ENCODE measurements around the gene CST11. TPM values are rescaled to one million over a fixed set of nuclear protein-coding genes. Genes with fewer than 3 reads are reported as not detected.

CST11 gene
- total and polyA plus RNA-seq, 10 of the 15 experiments (the other 5 are each of a cell fraction or from before 2014, with no cell fraction given) = 0.33 TPM; not detected in 9

DNA sequence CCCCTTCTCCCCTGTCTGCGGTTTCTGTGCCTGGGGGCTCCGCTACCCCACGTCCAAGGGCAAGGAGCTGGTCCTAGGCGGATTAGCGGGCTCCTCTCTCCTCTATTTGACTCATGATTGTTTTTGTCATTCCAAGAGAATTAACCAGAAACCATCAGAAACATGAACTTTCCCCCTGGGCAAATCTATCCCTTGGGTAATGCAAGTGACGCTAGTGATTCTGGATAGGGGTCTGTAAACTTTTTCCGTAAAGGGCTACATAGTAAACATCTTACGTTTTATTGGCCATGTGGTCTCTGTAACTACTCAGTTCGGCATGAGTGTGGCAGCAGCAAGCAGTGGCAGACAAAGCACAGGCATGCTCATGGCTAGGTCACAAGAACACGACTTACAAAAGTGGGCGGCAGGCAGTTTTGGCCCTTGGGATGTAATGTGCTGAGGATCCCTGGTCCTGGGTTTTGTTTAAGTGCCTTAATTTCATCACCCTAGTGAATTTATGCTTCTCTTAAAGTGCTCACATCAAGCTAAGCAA, 654 bp downstream of the CST11 start (continued):
- TF ChIP-seq, protein P1, sequence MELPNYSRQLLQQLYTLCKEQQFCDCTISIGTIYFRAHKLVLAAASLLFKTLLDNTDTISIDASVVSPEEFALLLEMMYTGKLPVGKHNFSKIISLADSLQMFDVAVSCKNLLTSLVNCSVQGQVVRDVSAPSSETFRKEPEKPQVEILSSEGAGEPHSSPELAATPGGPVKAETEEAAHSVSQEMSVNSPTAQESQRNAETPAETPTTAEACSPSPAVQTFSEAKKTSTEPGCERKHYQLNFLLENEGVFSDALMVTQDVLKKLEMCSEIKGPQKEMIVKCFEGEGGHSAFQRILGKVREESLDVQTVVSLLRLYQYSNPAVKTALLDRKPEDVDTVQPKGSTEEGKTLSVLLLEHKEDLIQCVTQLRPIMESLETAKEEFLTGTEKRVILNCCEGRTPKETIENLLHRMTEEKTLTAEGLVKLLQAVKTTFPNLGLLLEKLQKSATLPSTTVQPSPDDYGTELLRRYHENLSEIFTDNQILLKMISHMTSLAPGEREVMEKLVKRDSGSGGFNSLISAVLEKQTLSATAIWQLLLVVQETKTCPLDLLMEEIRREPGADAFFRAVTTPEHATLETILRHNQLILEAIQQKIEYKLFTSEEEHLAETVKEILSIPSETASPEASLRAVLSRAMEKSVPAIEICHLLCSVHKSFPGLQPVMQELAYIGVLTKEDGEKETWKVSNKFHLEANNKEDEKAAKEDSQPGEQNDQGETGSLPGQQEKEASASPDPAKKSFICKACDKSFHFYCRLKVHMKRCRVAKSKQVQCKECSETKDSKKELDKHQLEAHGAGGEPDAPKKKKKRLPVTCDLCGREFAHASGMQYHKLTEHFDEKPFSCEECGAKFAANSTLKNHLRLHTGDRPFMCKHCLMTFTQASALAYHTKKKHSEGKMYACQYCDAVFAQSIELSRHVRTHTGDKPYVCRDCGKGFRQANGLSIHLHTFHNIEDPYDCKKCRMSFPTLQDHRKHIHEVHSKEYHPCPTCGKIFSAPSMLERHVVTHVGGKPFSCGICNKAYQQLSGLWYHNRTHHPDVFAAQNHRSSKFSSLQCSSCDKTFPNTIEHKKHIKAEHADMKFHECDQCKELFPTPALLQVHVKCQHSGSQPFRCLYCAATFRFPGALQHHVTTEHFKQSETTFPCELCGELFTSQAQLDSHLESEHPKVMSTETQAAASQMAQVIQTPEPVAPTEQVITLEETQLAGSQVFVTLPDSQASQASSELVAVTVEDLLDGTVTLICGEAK (IDR thresholded peaks at IDR 0.05; ENCODE audit: borderline replicate concordance) = no peak
- no peak for TF ChIP-seq NR2C2 (IDR thresholded peaks at IDR 0.05; ENCODE audit: borderline replicate concordance, control insufficient read depth, insufficient read length, low read depth)
- TF ChIP-seq STAT3 (IDR thresholded peaks at IDR 0.05; ENCODE audit: low read depth, low read length) = no peak
- TF ChIP-seq JUND (IDR thresholded peaks at IDR 0.05; ENCODE audit: low read depth, low read length) = no peak
- TF ChIP-seq GABPA (IDR thresholded peaks at IDR 0.05; ENCODE audit: low read depth) = no peak
- no peak for TF ChIP-seq RB1 (IDR thresholded peaks at IDR 0.05; ENCODE audit: borderline replicate concordance)
- no peak for TF ChIP-seq ETV6 (conservative IDR thresholded peaks at IDR 0.05 in 1 of 2, IDR thresholded peaks at IDR 0.05 in 1 of 2; ENCODE audit: borderline replicate concordance in 1 of 2, low read depth in 1 of 2)
- no peak for TF ChIP-seq SUZ12 (IDR thresholded peaks at IDR 0.05; ENCODE audit: unreplicated experiment)
- TF ChIP-seq ZNF217 (IDR thresholded peaks at IDR 0.05) = no peak
- TF ChIP-seq, protein P2, sequence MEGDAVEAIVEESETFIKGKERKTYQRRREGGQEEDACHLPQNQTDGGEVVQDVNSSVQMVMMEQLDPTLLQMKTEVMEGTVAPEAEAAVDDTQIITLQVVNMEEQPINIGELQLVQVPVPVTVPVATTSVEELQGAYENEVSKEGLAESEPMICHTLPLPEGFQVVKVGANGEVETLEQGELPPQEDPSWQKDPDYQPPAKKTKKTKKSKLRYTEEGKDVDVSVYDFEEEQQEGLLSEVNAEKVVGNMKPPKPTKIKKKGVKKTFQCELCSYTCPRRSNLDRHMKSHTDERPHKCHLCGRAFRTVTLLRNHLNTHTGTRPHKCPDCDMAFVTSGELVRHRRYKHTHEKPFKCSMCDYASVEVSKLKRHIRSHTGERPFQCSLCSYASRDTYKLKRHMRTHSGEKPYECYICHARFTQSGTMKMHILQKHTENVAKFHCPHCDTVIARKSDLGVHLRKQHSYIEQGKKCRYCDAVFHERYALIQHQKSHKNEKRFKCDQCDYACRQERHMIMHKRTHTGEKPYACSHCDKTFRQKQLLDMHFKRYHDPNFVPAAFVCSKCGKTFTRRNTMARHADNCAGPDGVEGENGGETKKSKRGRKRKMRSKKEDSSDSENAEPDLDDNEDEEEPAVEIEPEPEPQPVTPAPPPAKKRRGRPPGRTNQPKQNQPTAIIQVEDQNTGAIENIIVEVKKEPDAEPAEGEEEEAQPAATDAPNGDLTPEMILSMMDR (IDR thresholded peaks at IDR 0.05 in 2 of 3, conservative IDR thresholded peaks at IDR 0.05 in 1 of 3; ENCODE audit: control insufficient read depth in 2 of 3, extremely low read depth in 1 of 3, insufficient read depth in 1 of 3, low read depth in 3 of 3, low read length in 3 of 3) = no peak
